Endothelial cell of umbilical vein (primary cell): ENCODE data around the gene KDM4E. TPM values are rescaled to one million over a fixed set of nuclear protein-coding genes. Genes with fewer than 3 reads are reported as not detected.

Source experiments
- BruUV-seq: library from RNA; stranded (reverse); fragments of 400-500 nt; replicated peaks from 2 replicates; lab custom pipeline; 2021; lab: Mats Ljungman, UMichigan
- CTCF ChIA-PET: fragments of 300-600, 350-600 bp; sonication (Branson Sonifier 250); formaldehyde crosslinking; loops from one replicate; lab custom pipeline; 2021; ENCODE audit warnings: antibody characterized with exemption, inconsistent platforms; lab: Charles Lee
- POLR2A ChIA-PET: fragments of 300-600, 350-600 bp; sonication (Branson Sonifier 250); formaldehyde crosslinking; loops from one replicate; lab custom pipeline; 2021; ENCODE audit warnings: antibody characterized with exemption, inconsistent platforms; lab: Charles Lee
- DNase-seq: peaks from one replicate; pipeline ENCODE4 v3.0.0-alpha.2; 2011; ENCODE audit warnings: low read depth, low spot score
- FAIRE-seq: peaks from 2 replicates; lab custom pipeline; 2011; peaks lifted over from hg19 to GRCh38; lab: Jason Lieb, UNC
- H2AFZ ChIP-seq: 2 replicates; pipeline ENCODE4 v1.6.0; 2012; ENCODE audit warnings: low read depth, low read length, control low read depth, inconsistent platforms
- H3K27ac ChIP-seq: 2 replicates; pipeline ENCODE4 v1.5.1; 2011; ENCODE audit warnings: low read depth, mild to moderate bottlenecking, control low read depth, low read length, moderate library complexity; ENCODE audit not compliant: insufficient read depth
- H3K27me3 ChIP-seq, 2 experiments: 2 replicates each; pipeline versions ENCODE4 v1.6.0 to v1.6.1; 2011; ENCODE audit warnings: low read length in 2 of 2, mixed read lengths in 1 of 2; ENCODE audit not compliant: control insufficient read depth in 2 of 2, insufficient read depth in 2 of 2
- H3K36me3 ChIP-seq, 2 experiments: 2 replicates in 1 of 2; 3 replicates in 1 of 2; pipeline ENCODE4 v1.5.1; 2011; ENCODE audit warnings: low read length in 2 of 2, mild to moderate bottlenecking in 1 of 2, moderate library complexity in 1 of 2; ENCODE audit not compliant: control insufficient read depth in 2 of 2, insufficient read depth in 2 of 2; ENCODE audit errors: extremely low read depth in 1 of 2
- H3K4me1 ChIP-seq: 3 replicates; pipeline ENCODE4 v1.5.1; 2011; ENCODE audit warnings: mild to moderate bottlenecking, low read length; ENCODE audit not compliant: control insufficient read depth, insufficient read depth; ENCODE audit errors: extremely low read depth
- H3K4me2 ChIP-seq: 2 replicates; pipeline ENCODE4 v1.6.1; 2011; ENCODE audit warnings: low read length, control low read depth, mixed read lengths; ENCODE audit not compliant: insufficient read depth
- H3K4me3 ChIP-seq, 3 experiments: fragments of 200-600 bp in 1 of 3; sonication (generic), shearing (Covaris generic) in 1 of 3; replicated peaks in 1 of 3; 2 replicates each; pipeline ENCODE4 v1.5.1; 2011 to 2016; ENCODE audit warnings: control low read depth in 3 of 3, low read length in 3 of 3, mild to moderate bottlenecking in 2 of 3, inconsistent platforms in 1 of 3, low read depth in 1 of 3, moderate library complexity in 1 of 3; ENCODE audit not compliant: insufficient read depth in 1 of 3
- H3K79me2 ChIP-seq: 2 replicates; pipeline ENCODE4 v1.6.0; 2012; ENCODE audit warnings: low read length, inconsistent platforms; ENCODE audit not compliant: control insufficient read depth, insufficient read depth
- H3K9ac ChIP-seq: replicated peaks from 2 replicates; pipeline ENCODE3; 2011; ENCODE audit warnings: low read length, control low read depth; ENCODE audit not compliant: insufficient read depth; ENCODE audit errors: extremely low read depth
- H3K9me1 ChIP-seq: replicated peaks from 3 replicates; pipeline ENCODE4 v1.6.0; 2011; ENCODE audit warnings: mild to moderate bottlenecking, low read length; ENCODE audit not compliant: control insufficient read depth, insufficient read depth; ENCODE audit errors: extremely low read depth
- H3K9me3 ChIP-seq: replicated peaks from 2 replicates; pipeline ENCODE4 v1.5.1; 2012; ENCODE audit warnings: low read length, inconsistent platforms; ENCODE audit not compliant: control insufficient read depth, insufficient read depth
- H4K20me1 ChIP-seq: replicated peaks from 2 replicates; pipeline ENCODE3; 2011; ENCODE audit warnings: mild to moderate bottlenecking, low read length; ENCODE audit not compliant: control insufficient read depth, insufficient read depth; ENCODE audit errors: extremely low read depth
- EZH2 ChIP-seq: IDR thresholded peaks from 2 replicates; pipeline ENCODE4 v1.6.1; 2012; ENCODE audit warnings: borderline replicate concordance, low read depth, mild to moderate bottlenecking, moderate library complexity, low read length, inconsistent platforms; ENCODE audit not compliant: severe bottlenecking
- FOS ChIP-seq: IDR thresholded peaks from 2 replicates; pipeline ENCODE4 v1.6.1; 2011; ENCODE audit warnings: mild to moderate bottlenecking, low read length, moderate library complexity, borderline replicate concordance; ENCODE audit not compliant: insufficient read depth
- GATA2 ChIP-seq: IDR thresholded peaks from 2 replicates; pipeline ENCODE4 v1.7.0; 2011; ENCODE audit warnings: low read depth, mild to moderate bottlenecking, moderate library complexity, mixed read lengths, low read length; ENCODE audit not compliant: insufficient read length, insufficient read depth
- JUN ChIP-seq: IDR thresholded peaks from 2 replicates; pipeline ENCODE4 v1.6.1; 2011; ENCODE audit warnings: borderline replicate concordance, low read depth; ENCODE audit not compliant: insufficient read length, insufficient read depth
- MYC ChIP-seq: IDR thresholded peaks from one replicate; pipeline ENCODE4 v1.6.1; 2011; ENCODE audit warnings: mild to moderate bottlenecking, low read depth, low read length
- POLR2A ChIP-seq: IDR thresholded peaks from 2 replicates; pipeline ENCODE4 v1.6.1; 2012; ENCODE audit warnings: low read depth, mild to moderate bottlenecking, control low read depth, low read length
- POLR2AphosphoS5 ChIP-seq: IDR thresholded peaks from 2 replicates; pipeline ENCODE4 v1.6.1; 2012; ENCODE audit warnings: low read depth, mild to moderate bottlenecking, control low read depth, low read length, moderate library complexity; ENCODE audit not compliant: insufficient read depth
- dilution Hi-C: fragments of 300-500 bp; cut with MboI; formaldehyde crosslinking; loops from one replicate; pipeline ENCODE4 v1.15.0; 2019; ENCODE audit warnings: low sequenced_read_pairs; ENCODE audit not compliant: extremely low pct_ligation_motif_present
- intact Hi-C: fragments of 100-400 bp; cut with micrococcal nuclease; formaldehyde crosslinking; loops from one replicate; pipeline ENCODE4 v1.10.0; 2022
- polyA plus RNA-seq, 4 experiments: library from polyadenylated mRNA; depleted of rRNA in 3 of 4; stranded (reverse) in 3 of 4; unstranded in 1 of 4; fragments of >200 nt; gene quantifications; 2 replicates each; pipeline versions ENCODE4 v1.2.1 to v1.2.3, GENCODE V29; 2011 to 2012; ENCODE audit warnings: missing spikeins in 1 of 4
- total RNA-seq: library from RNA; stranded (reverse); gene quantifications from 2 replicates; pipeline ENCODE4 v1.2.3, GENCODE V29; 2021
- TF ChIP-seq, protein P1 (sequence below), 2 donors: IDR thresholded peaks; 1 replicate in 1 of 2; 2 replicates in 1 of 2; pipeline ENCODE4 v1.5.1; 2011; ENCODE audit warnings: low read length in 2 of 2, mild to moderate bottlenecking in 2 of 2, moderate library complexity in 2 of 2, control low read depth in 1 of 2, inconsistent platforms in 1 of 2, low read depth in 1 of 2; ENCODE audit not compliant: insufficient read depth in 1 of 2; ENCODE audit errors: extremely low read depth in 1 of 2
- TF ChIP-seq, protein P2 (sequence below): IDR thresholded peaks from 2 replicates; pipeline ENCODE4 v1.6.1; 2011; ENCODE audit not compliant: insufficient read depth, insufficient read length

KDM4E gene
- total and polyA plus RNA-seq, 2 donors (not counting 3 experiments of a cell fraction or from before 2014, with no cell fraction given): not detected

- Histone ChIP-seq H3K27me3 (no peaks in the 10 kb centered on the region), H3K4me3 (no peak overlapping the region), H4K20me1 (no peaks in the 10 kb centered on the region), H3K79me2 (peaks cover 16% of the 10 kb centered on the region), H3K9me3 (no peaks in the 10 kb centered on the region), H3K9me1 (no peaks in the 10 kb centered on the region), H3K4me2 (no peak overlapping the region), H3K4me1 (peaks cover 28% of the 10 kb centered on the region), H3K9ac (no peak overlapping the region), H2AFZ (no peak overlapping the region), H3K27ac (no peak overlapping the region), H3K36me3 (no peaks in the 10 kb centered on the region)
- no peak for FAIRE-seq
- TF ChIP-seq GATA2: no peak
- TF ChIP-seq, protein P1, sequence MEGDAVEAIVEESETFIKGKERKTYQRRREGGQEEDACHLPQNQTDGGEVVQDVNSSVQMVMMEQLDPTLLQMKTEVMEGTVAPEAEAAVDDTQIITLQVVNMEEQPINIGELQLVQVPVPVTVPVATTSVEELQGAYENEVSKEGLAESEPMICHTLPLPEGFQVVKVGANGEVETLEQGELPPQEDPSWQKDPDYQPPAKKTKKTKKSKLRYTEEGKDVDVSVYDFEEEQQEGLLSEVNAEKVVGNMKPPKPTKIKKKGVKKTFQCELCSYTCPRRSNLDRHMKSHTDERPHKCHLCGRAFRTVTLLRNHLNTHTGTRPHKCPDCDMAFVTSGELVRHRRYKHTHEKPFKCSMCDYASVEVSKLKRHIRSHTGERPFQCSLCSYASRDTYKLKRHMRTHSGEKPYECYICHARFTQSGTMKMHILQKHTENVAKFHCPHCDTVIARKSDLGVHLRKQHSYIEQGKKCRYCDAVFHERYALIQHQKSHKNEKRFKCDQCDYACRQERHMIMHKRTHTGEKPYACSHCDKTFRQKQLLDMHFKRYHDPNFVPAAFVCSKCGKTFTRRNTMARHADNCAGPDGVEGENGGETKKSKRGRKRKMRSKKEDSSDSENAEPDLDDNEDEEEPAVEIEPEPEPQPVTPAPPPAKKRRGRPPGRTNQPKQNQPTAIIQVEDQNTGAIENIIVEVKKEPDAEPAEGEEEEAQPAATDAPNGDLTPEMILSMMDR (IDR thresholded peaks at IDR 0.05; ENCODE audit: extremely low read depth in 1 of 2, insufficient read depth in 1 of 2, low read depth in 1 of 2, low read length in 2 of 2): no peak
- TF ChIP-seq JUN: no peak
- no peak for TF ChIP-seq POLR2A
- TF ChIP-seq MYC: no peak
- no peak for TF ChIP-seq EZH2
- no peak for TF ChIP-seq POLR2AphosphoS5
- TF ChIP-seq FOS: no peak
- TF ChIP-seq, protein P2, sequence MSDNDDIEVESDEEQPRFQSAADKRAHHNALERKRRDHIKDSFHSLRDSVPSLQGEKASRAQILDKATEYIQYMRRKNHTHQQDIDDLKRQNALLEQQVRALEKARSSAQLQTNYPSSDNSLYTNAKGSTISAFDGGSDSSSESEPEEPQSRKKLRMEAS: no peak
- POLR2A ChIA-PET: no interaction called here
- dilution Hi-C loops: no loop called here
- intact Hi-C loops: no loop called here
- BruUV-seq: no TSS peak
- DNase-seq: no peak
- CTCF ChIA-PET: interaction anchor here (0.6 to 6.7 kb wide), 8 partner anchors 10 to 1356 kb away, joined by 4 to 96 read pairs (median 19); partner anchors contain the start of gene ENDOD1
Observed at GRCh38 chr11:95070471-95070870, 45.4 kb downstream of the KDM4E start.
